GM20431 (cell line): ENCODE results near the gene SKOR1.

Source experiments
- in situ Hi-C: fragments of 300-500 bp; cut with MseI, MboI; formaldehyde crosslinking; loops from one replicate; pipeline ENCODE4 v1.15.0; 2020; ENCODE audit warnings: low sequenced_read_pairs; ENCODE audit not compliant: unreplicated experiment

The SKOR1 gene

GRCh38 chr15:67870868-67871408 is 45.6 kb downstream of the SKOR1 start:
- in situ Hi-C loops, result loop anchor here (25.0 kb wide), 2 partner anchors 166 to 291 kb away; no protein-coding TSS in a partner anchor

DNA sequence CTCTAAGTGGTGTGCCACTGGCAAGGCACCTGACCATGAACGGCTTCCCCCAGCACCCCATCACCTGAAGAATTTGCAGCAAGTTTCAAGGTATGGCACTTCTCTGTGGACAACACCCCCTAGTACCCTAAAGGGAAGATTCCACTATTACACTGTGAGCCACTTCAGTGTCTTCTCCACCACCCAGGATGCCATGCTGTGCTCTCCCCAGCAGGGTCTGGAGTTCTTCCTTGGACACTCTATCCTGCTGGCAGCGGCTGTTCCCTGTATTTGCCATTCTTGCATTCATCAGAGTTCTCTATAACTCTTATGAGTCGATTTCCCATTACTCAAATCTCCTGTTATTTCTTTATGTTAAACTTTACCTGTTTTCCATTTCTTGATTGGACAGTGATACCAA is 48.5 kb downstream of the SKOR1 start:
- in situ Hi-C loops, result loop anchor here (25.0 kb wide), 2 partner anchors 164 to 289 kb away; no protein-coding TSS in a partner anchor

- in situ Hi-C loops, result no loop called here
Measured at GRCh38 chr15:67878712-67879206, 53.5 kb downstream of the SKOR1 start.

DNA sequence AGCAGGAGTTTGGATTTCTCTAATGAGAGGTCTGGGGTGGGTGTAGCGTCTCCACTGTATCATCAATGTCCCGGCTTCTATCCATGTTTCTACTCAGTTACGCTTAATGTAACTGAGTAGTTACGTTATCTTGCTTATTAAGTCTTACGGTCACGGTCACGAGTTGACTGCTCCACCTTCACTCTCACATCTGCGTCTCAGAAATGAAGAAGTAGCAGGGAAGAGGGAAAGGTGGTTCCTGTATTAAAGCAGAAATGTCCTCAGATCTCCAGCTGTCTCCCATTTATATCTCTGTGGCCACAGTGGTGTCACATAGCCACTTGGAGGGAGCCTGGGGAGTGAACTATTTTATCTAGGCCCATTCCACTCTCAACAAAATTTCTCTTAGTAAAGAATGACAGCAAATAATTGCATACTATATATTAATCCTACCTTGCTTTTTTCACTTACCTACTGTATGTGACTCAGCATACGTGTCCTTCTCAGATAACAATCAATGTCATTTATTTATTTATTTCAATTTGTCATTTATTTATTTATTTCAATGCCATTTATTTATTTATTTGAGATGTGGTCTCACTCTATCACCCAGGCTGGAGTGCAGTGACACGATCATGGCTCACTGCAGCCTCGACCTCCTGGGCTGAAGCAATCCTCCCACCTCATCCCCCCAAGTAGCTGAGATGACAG is 54.3 kb downstream of the SKOR1 start:
- in situ Hi-C loops, result no loop called here

- in situ Hi-C loops, result no loop called here
Measured at GRCh38 chr15:67880651-67881182, 55.4 kb downstream of the SKOR1 start.

DNA sequence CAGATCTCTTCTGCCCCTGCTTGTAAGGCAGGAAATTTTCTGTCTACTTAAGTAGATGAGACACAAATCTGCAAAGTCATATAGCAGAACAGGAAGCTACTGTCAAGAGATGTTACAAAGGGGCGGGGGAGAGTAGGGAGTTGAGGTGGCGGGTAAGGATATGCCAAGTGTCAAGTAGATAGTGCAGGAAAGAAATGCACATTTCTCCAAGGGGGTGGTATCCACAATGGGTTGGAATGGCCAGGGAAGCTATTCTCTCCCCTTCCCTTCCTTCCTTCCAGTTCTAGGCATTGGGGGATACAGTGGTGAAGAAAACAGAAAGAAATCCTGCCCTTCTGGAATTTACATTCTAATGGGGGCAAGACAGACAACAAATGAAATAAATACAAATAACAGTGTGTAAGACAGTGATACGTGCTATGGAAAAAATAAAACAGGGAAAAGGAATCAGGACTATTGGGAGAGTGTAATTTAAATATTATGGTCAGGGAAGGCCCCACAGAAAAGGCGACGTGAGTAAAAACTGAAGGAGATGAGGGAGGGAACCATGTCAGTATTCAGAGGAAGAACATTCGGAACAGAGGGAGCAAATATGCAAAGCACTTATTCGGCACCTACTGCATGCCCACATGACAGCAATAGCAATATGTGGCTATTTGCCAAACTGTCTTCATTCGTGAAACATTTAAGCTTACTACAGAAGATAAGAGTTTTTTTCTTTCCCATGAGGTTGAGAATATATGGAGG is 57.4 kb downstream of the SKOR1 start:
- in situ Hi-C loops, result no loop called here

- in situ Hi-C loops, result no loop called here
Measured at GRCh38 chr15:67883234-67883773, 58.0 kb downstream of the SKOR1 start.

DNA sequence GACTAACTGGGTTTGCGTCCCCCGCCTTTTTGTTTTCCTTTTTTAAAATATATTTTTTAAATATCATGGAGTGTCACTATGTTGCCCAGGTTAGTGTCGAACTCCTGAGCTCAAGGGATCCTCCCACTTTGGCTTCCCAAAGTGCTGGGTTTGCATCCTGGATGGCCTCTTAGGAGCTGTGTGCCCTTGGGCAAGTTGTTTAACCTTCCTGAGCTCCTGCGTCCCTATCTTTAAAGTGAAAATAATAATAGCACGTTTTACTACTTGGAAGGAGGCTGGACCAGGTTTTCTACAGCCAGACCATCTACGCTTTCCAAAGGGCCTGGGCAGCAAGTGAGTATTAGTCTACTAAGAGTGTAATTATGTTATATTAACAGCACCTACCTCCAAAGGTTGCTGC is 58.7 kb downstream of the SKOR1 start:
- in situ Hi-C loops, result no loop called here
